Right atrium auricular region (tissue), 2 donors: ENCODE data around the gene ZMIZ2. TPM values are rescaled to one million over a fixed set of nuclear protein-coding genes. Genes with fewer than 3 reads are reported as not detected.
"Not testable (repeated sequence)": the region's sequence is repeated elsewhere in the genome, so short reads cannot be mapped to it uniquely, and the experiment has no call there.

Experiments used
- DNase-seq: peaks from one replicate; pipeline ENCODE4 v3.0.0-alpha.2; 2019; ENCODE audit warnings: low spot score
- H3K27ac ChIP-seq, 2 donors: fragments of 200-600 bp; sonication (generic); 1 replicate in 1 of 2; 2 replicates in 1 of 2; pipeline ENCODE4 v1.5.1; 2016 to 2019
- H3K27me3 ChIP-seq, 2 donors: fragments of 200-600 bp; sonication (generic); one replicate each; pipeline versions ENCODE4 v1.5.1 to v1.6.0; 2017 to 2019
- H3K36me3 ChIP-seq: fragments of 200-600 bp; sonication (generic); one replicate; pipeline ENCODE4 v1.5.1; 2016
- H3K4me1 ChIP-seq, 2 donors: fragments of 200-600 bp; sonication (generic); one replicate each; pipeline versions ENCODE4 v1.5.1 to v1.6.0; 2017 to 2019
- H3K4me3 ChIP-seq, 2 donors: fragments of 200-600 bp; sonication (generic); 1 replicate in 1 of 2; 2 replicates in 1 of 2; pipeline ENCODE4 v1.5.1; 2017 to 2019; ENCODE audit warnings: mild to moderate bottlenecking in 1 of 2, moderate library complexity in 1 of 2
- H3K9me3 ChIP-seq, 2 donors: fragments of 200-600 bp; sonication (generic); one replicate each; pipeline ENCODE4 v1.5.1; 2019
- total RNA-seq, 2 donors: library from RNA; depleted of rRNA; stranded (reverse); fragments of >200 nt; gene quantifications; one replicate each; pipeline ENCODE4 v1.1.0, GENCODE V29; 2016
- TF ChIP-seq, protein P1 (sequence below), 2 donors: fragments of 200-600 bp; sonication (generic); IDR thresholded peaks; one replicate each; pipeline ENCODE4 v1.5.1; 2019; ENCODE audit warnings: antibody characterized with exemption in 2 of 2

Gene ZMIZ2
- total RNA-seq, 2 donors from 2014 or later, result 14.1 to 21.3 TPM

GRCh38 chr7:44782460-44782859 is 33.8 kb downstream of the ZMIZ2 start:
- Histone ChIP-seq H3K27ac (no peak overlapping the region), H3K9me3 (no peaks in the 10 kb centered on the region), H3K27me3 (no peaks in the 10 kb centered on the region), H3K4me3 (no peak overlapping the region), H3K36me3 (no peaks in the 10 kb centered on the region), H3K4me1 (no peaks in the 10 kb centered on the region)
- TF ChIP-seq, protein P1, sequence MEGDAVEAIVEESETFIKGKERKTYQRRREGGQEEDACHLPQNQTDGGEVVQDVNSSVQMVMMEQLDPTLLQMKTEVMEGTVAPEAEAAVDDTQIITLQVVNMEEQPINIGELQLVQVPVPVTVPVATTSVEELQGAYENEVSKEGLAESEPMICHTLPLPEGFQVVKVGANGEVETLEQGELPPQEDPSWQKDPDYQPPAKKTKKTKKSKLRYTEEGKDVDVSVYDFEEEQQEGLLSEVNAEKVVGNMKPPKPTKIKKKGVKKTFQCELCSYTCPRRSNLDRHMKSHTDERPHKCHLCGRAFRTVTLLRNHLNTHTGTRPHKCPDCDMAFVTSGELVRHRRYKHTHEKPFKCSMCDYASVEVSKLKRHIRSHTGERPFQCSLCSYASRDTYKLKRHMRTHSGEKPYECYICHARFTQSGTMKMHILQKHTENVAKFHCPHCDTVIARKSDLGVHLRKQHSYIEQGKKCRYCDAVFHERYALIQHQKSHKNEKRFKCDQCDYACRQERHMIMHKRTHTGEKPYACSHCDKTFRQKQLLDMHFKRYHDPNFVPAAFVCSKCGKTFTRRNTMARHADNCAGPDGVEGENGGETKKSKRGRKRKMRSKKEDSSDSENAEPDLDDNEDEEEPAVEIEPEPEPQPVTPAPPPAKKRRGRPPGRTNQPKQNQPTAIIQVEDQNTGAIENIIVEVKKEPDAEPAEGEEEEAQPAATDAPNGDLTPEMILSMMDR (IDR thresholded peaks at IDR 0.05), result no peak
- no peak for DNase-seq

DNA sequence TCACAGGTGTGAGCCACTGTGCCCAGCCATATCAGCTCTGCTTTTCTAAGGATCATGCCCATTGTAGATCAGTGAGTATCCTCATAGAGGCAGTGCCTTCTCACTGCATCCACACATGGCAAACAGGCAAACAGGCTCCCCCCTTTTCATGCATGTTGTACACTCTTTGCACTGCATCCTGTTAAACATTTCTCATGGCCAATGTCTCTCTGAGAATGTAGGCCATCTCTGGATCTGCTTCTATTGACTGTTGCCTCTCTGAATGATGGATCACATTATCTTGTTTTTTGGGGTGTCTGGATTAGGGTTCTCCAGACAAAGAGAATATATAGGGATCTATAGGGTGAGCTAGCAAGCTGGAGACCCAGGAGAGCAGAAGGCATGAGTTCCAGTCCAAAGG is 34.8 kb downstream of the ZMIZ2 start:
- Histone ChIP-seq H3K4me3 (no peak overlapping the region), H3K27me3 (no peaks in the 10 kb centered on the region), H3K4me1 (no peaks in the 10 kb centered on the region), H3K36me3 (no peaks in the 10 kb centered on the region), H3K9me3 (no peaks in the 10 kb centered on the region), H3K27ac (no peak overlapping the region)
- no peak for DNase-seq
- TF ChIP-seq, protein P1 (IDR thresholded peaks at IDR 0.05), result no peak

DNA sequence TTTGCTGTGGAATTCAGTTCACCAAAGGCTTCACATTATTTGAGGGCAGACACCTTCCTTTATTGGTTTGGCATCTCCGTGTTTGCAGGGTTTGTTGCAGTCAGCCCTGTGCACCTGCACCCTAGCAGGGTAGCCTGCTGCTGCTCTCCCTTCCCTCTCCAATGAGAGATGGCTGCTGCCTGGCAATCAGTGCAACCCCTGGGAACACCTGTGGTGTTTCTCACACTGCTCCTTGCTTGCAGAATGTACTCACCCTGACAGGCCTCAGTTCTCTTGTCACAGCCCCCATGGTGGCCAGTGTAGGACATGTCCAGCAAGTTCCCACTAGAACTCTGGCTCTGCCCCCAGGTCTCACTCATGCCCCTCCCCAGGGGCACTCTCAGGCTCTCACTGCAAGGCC is 35.7 kb downstream of the ZMIZ2 start:
- H3K27me3 ChIP-seq, result no peaks in the 10 kb centered on the region
- H3K9me3 ChIP-seq, result no peaks in the 10 kb centered on the region
- no peaks in the 10 kb centered on the region for H3K4me1 ChIP-seq
- no peaks in the 10 kb centered on the region for H3K36me3 ChIP-seq
- DNase-seq, result no peak
- H3K27ac ChIP-seq, result no peak overlapping the region
- TF ChIP-seq, protein P1 (IDR thresholded peaks at IDR 0.05), result no peak
- H3K4me3 ChIP-seq, result no peak overlapping the region

DNA sequence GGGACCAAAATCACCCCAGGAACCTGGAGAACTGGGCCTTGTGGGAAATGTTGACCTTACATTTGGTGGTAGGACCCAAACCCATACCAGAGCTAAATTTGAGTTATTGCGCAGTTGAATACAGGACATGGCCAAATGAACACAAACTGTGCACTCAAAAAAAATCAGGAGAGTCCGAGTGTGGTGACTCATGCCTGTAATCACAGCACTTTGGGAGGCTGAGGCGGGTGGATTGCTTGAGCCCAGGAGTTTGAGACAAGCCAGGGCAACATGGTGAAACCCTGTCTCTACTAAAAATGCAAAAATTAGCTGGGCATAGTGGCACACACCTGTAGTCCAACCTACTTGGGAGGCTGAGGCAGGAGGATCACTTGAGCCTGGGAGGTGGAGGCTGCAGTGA is 36.6 kb downstream of the ZMIZ2 start:
- not testable (repeated sequence) for H3K27me3 ChIP-seq, DNase-seq

GRCh38 chr7:44787041-44787440 is 38.4 kb downstream of the ZMIZ2 start:
- DNase-seq, result no peak
- TF ChIP-seq, protein P1 (IDR thresholded peaks at IDR 0.05), result no peak
- Histone ChIP-seq H3K9me3 (no peaks in the 10 kb centered on the region), H3K27ac (no peak overlapping the region), H3K4me1 (no peaks in the 10 kb centered on the region), H3K36me3 (no peaks in the 10 kb centered on the region), H3K27me3 (no peaks in the 10 kb centered on the region), H3K4me3 (no peak overlapping the region)

More for the DNA sequence above, 36.6 kb downstream of the ZMIZ2 start:
- not testable (repeated sequence) for H3K9me3 ChIP-seq, H3K27ac ChIP-seq, H3K4me1 ChIP-seq, H3K4me3 ChIP-seq, H3K36me3 ChIP-seq

DNA sequence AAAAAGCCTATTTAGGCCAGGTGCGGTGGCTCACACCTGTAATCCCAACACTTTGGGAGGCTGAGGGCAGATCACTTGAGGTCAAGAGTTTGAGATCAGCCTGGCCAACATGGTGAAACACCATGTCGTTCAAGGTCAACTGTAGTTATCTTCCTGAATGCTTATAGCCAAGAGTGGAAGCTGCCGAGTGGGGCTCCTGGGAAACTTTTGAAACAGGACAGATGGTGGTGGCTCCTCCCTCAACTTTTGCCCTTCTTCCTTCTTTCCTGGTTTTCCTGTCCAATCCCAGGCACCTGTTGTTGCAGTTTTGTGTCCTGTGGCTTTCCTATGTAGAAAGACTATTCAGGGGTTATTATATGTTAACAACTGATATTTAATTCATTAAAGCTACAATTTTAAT is 39.1 kb downstream of the ZMIZ2 start:
- Histone ChIP-seq H3K36me3 (no peaks in the 10 kb centered on the region), H3K27ac (no peak overlapping the region), H3K4me3 (no peak overlapping the region), H3K9me3 (no peaks in the 10 kb centered on the region), H3K4me1 (no peaks in the 10 kb centered on the region), H3K27me3 (no peaks in the 10 kb centered on the region)
- TF ChIP-seq, protein P1 (IDR thresholded peaks at IDR 0.05), result no peak
- no peak for DNase-seq
